ENCODE measurements around the gene SLC6A1. TPM values are rescaled to one million over a fixed set of nuclear protein-coding genes. Genes with fewer than 3 reads are reported as not detected.

The SLC6A1 gene
- total and polyA plus RNA-seq, 2 of the 13 experiments (the other 11 are each of a cell fraction or from before 2014, with no cell fraction given) = not detected

GRCh38 chr3:10978956-10979355, 13.6 kb upstream of the SLC6A1 start (continued):
- no peak for TF ChIP-seq SOX13 (IDR thresholded peaks at IDR 0.05)
- TF ChIP-seq SOX13 (CRISPR knock-in tag; conservative IDR thresholded peaks at IDR 0.05 in 1 of 2, IDR thresholded peaks at IDR 0.05 in 1 of 2) = 0 out of 4 replicates have a peak, but pooled peaks of 1 of the 2 experiments have one; percentile 10
- TF ChIP-seq FOXA3 (CRISPR knock-in tag; IDR thresholded peaks at IDR 0.05) = 0 out of 2 replicates have a peak, but pooled peaks have one; percentile 19
- TF ChIP-seq DMTF1 (CRISPR knock-in tag; IDR thresholded peaks at IDR 0.05) = no peak
- TF ChIP-seq ZNF382 (CRISPR knock-in tag; IDR thresholded peaks at IDR 0.05; ENCODE audit: borderline replicate concordance) = no peak
- TF ChIP-seq CEBPZ (IDR thresholded peaks at IDR 0.05; ENCODE audit: low read length) = no peak
- no peak for TF ChIP-seq ZNF687 (CRISPR knock-in tag; IDR thresholded peaks at IDR 0.05)
- no peak for TF ChIP-seq ZNF629 (CRISPR knock-in tag; conservative IDR thresholded peaks at IDR 0.05)
- no peak for TF ChIP-seq ZNF564 (CRISPR knock-in tag; IDR thresholded peaks at IDR 0.05)
- no peak for TF ChIP-seq KIAA2018 (CRISPR knock-in tag; IDR thresholded peaks at IDR 0.05; ENCODE audit: borderline replicate concordance)
- no peak for TF ChIP-seq MIXL1 (CRISPR knock-in tag; IDR thresholded peaks at IDR 0.05)
- no peak for TF ChIP-seq ZBTB42 (CRISPR knock-in tag; IDR thresholded peaks at IDR 0.05)

Data from HepG2 (cell line).